Lung (tissue), 12 donors: ENCODE results near the gene MPHOSPH8. TPM values are rescaled to one million over a fixed set of nuclear protein-coding genes. Genes with fewer than 3 reads are reported as not detected.

ENCODE experiments used
- ATAC-seq: fragments of 200-7000 bp; cut with Tn5 transposase; one replicate; pipeline ENCODE4 v1.9.1; 2020; ENCODE audit warnings: moderate number of reproducible peaks; ENCODE audit not compliant: insufficient read depth, low FRiP score
- DNase-seq, 3 donors: peaks; one replicate each; pipeline ENCODE4 v3.0.0-alpha.2; 2013 to 2017
- H3K27ac ChIP-seq, 2 donors: one replicate each; pipeline ENCODE4 v1.5.1; 2013; ENCODE audit warnings: mild to moderate bottlenecking in 2 of 2, moderate library complexity in 2 of 2, control low read depth in 1 of 2, inconsistent platforms in 1 of 2, low read depth in 1 of 2, low read length in 1 of 2
- H3K27me3 ChIP-seq, 3 donors: one replicate each; pipeline ENCODE4 v1.5.1; 2013; ENCODE audit warnings: low read length in 2 of 3; ENCODE audit not compliant: control insufficient read depth in 3 of 3, insufficient read depth in 3 of 3
- H3K36me3 ChIP-seq, 4 donors: one replicate each; pipeline ENCODE4 v1.5.1; 2013; ENCODE audit warnings: low read length in 4 of 4, mild to moderate bottlenecking in 1 of 4, moderate library complexity in 1 of 4; ENCODE audit not compliant: control insufficient read depth in 4 of 4, insufficient read depth in 4 of 4
- H3K4me1 ChIP-seq, 5 donors: one replicate each; pipeline ENCODE4 v1.5.1; 2013; ENCODE audit warnings: low read length in 5 of 5, mild to moderate bottlenecking in 2 of 5, moderate library complexity in 1 of 5; ENCODE audit not compliant: control insufficient read depth in 5 of 5, insufficient read depth in 5 of 5
- H3K4me3 ChIP-seq: one replicate; pipeline ENCODE4 v1.5.1; 2013; ENCODE audit warnings: mild to moderate bottlenecking, control low read depth, moderate library complexity
- H3K9ac ChIP-seq, 2 donors: one replicate each; pipeline ENCODE4 v1.5.1; 2013; ENCODE audit warnings: low read length in 2 of 2, control low read depth in 1 of 2; ENCODE audit not compliant: insufficient read depth in 1 of 2
- H3K9me3 ChIP-seq, 4 donors: one replicate each; pipeline ENCODE4 v1.5.1; 2013; ENCODE audit warnings: low read length in 3 of 4, mild to moderate bottlenecking in 1 of 4, moderate library complexity in 1 of 4; ENCODE audit not compliant: control insufficient read depth in 4 of 4, insufficient read depth in 3 of 4
- CTCF ChIP-seq: IDR thresholded peaks from 2 replicates; pipeline ENCODE4 v1.5.1; 2012; ENCODE audit warnings: mild to moderate bottlenecking; ENCODE audit errors: control extremely low read depth, extremely low read depth
- WGBS, 2 donors: extraction: QIAGEN DNeasy Blood & Tissue Kit; methylation state at CpG; one replicate each; pipeline ENCODE4 v1.1.7; 2013; 5-methylcytosine and 5-hydroxymethylcytosine counted together
- polyA plus RNA-seq, 2 donors: library from polyadenylated mRNA; stranded (reverse); fragments of 200-250 nt; gene quantifications; one replicate each; pipeline ENCODE4 v1.2.1, GENCODE V29; 2013
- total RNA-seq, 2 donors: library from RNA; depleted of rRNA in 1 of 2; stranded (reverse); fragments of >200 nt in 1 of 2; gene quantifications; one replicate each; pipeline ENCODE4 v1.2.1, GENCODE V29; 2014 to 2021
- donor health status: control.
- donor health status: control.
- donor health status: Bipolar disorder and iron deficiency.
- donor health status: healthy.
- donor health status: DM: yes; HTN: yes; CAD: no.

MPHOSPH8 gene
- total and polyA plus RNA-seq, 4 donors: 16.5 to 39.1 (median 29.6) TPM

- H3K36me3 ChIP-seq: peaks cover 33 to 46% (median 40%) of the 10 kb centered on the region in 4 donors
- no peak for ATAC-seq
These were observed 39.5 kb downstream of the MPHOSPH8 start for GRCh38 chr13:19672990-19673389.

DNA sequence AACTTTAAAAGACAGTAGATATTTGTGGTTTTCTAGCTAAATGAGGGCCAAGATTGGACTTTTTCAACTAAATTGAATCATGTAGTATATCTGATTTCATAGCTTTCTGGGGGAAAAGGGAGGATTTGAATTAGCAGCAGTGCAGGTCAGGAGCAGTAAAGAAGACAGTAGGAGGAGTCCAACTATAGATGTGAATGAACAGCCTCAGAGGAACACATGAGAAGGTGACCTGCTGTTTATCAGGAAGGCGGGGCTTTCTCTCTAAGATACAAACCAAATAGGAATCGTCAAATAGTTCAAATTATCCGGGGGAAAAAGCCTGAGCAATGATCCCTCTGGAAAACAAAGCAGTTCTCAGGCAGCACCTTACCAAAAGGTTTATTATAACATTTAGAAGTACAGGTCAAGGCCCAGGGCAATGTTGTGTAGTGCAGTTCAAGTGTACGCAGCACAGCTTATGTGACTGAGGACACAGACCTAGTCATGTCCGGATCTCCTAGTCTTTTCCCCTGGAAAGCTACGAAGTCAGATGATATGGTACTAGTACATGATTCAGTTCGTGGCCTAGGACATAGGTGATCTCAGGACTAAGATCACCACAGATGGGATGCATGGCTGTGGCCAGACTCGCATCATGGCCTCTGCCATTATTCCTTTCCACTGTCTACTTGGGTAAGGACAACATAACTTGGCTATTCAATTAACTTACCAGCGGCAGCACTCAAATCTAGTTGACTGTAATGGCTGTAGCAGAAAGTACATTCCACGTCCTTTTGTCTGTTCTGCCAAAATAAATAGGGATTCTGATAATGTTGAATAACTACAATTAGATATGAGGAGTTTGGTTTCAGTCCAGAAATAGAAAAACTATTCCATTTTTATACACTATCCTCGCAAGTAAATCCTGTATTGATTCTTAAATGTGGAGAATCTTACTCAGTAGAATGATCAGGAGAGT is 40.3 kb downstream of the MPHOSPH8 start:
- Histone ChIP-seq H3K4me1 (no peaks in the 10 kb centered on the region), H3K27ac (no peak overlapping the region), H3K27me3 (no peaks in the 10 kb centered on the region), H3K36me3 (peaks cover 30 to 41% (median 36%) of the 10 kb centered on the region in 4 donors), H3K9ac (no peak overlapping the region), H3K9me3 (no peaks in the 10 kb centered on the region), H3K4me3 (no peak overlapping the region)
- 91 to 95% methylated on average over 11 of the region's 11 CpGs for WGBS, 2 donors
- DNase-seq (no peak), ATAC-seq (no peak)
- TF ChIP-seq CTCF: no peak

More at GRCh38 chr13:19672990-19673389, 39.5 kb downstream of the MPHOSPH8 start:
- Histone ChIP-seq H3K4me1 (no peaks in the 10 kb centered on the region), H3K9me3 (no peaks in the 10 kb centered on the region), H3K27ac (no peak overlapping the region), H3K4me3 (no peak overlapping the region), H3K9ac (no peak overlapping the region), H3K27me3 (no peaks in the 10 kb centered on the region)
- DNase-seq: no peak
- 54 to 62% methylated on average over 5 of the region's 5 CpGs for WGBS, 2 donors
- no peak for TF ChIP-seq CTCF

- no peak overlapping the region for H3K27ac ChIP-seq
- H3K27me3 ChIP-seq: no peaks in the 10 kb centered on the region
- H3K9me3 ChIP-seq: no peaks in the 10 kb centered on the region
- ATAC-seq (no peak), DNase-seq (no peak)
- peaks cover 23 to 39% (median 30%) of the 10 kb centered on the region in 4 donors for H3K36me3 ChIP-seq
- TF ChIP-seq CTCF: no peak
- H3K4me1 ChIP-seq: no peaks in the 10 kb centered on the region
- 93 to 96% methylated on average over 10 of the region's 10 CpGs for WGBS, 2 donors
- no peak overlapping the region for H3K9ac ChIP-seq
- H3K4me3 ChIP-seq: no peak overlapping the region
These were observed 41.4 kb downstream of the MPHOSPH8 start for GRCh38 chr13:19674898-19675297.
